GM19023 (cell line): Measurements from ENCODE around the gene RNPS1.
"Not testable (repeated sequence)": the region's sequence is repeated elsewhere in the genome, so short reads cannot be mapped to it uniquely, and the experiment has no call there.

ENCODE experiments used
- ATAC-seq: cut with Tn5 transposase; IDR thresholded peaks from one replicate; pipeline ENCODE4 v1.9.1; 2021; ENCODE audit warnings: mild to moderate bottlenecking, moderate library complexity; ENCODE audit not compliant: unreplicated experiment

The RNPS1 gene

GRCh38 chr16:2282866-2283555 lies 15.1 kb upstream of the RNPS1 start:
- no peak for ATAC-seq

GRCh38 chr16:2282262-2282661 lies 14.3 kb upstream of the RNPS1 start:
- ATAC-seq: no peak

- no peak for ATAC-seq
Measured at GRCh38 chr16:2280981-2281542, 13.1 kb upstream of the RNPS1 start.

GRCh38 chr16:2280461-2280860 lies 12.5 kb upstream of the RNPS1 start:
- no peak for ATAC-seq

- ATAC-seq: no peak
Measured at GRCh38 chr16:2278956-2279800, 11.3 kb upstream of the RNPS1 start.

GRCh38 chr16:2278272-2278608 lies 10.3 kb upstream of the RNPS1 start:
- ATAC-seq: no peak

GRCh38 chr16:2277466-2278271 lies 9.7 kb upstream of the RNPS1 start:
- ATAC-seq: no peak

DNA sequence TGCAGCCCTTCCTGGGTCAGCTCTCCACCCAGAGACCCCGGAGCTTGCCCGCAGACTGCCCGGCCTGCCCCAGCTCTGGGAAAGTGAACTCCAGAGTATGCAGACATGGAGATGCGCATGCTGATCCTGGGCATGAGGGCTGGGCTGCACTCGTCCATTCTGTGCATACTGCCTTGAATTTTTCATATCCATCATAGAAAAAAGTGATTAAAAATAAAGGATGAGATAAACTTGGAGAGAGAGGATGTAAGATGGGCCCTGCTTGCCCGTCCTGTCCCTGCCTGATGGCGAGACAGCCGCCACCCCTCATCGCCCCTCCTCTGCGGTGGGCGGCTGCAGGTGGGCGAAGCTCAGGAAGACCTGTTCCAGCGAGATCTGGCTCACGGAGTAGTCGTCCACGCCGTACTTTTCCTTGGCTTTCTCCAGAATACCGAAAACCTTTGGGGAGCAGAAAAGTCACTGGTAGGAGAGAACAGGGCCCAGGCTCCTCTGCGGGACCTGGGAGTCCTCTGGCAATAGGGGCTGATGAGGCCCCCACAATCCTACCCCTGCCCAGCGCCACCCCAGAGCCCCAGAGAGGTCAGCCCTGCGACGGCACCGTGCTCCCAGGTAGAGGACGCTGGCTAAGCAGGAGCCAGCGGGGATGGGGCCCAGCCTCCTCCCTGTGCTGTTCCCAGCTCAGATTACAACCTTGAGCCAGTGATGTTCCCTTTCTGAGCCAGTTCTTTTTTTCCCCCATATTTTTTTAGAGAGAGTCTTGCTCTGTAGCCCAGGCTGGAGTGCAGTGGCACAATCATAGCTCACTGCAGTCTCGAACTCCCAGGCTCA lies 8.7 kb upstream of the RNPS1 start:
- ATAC-seq: no peak

GRCh38 chr16:2275476-2276367 lies 7.8 kb upstream of the RNPS1 start:
- ATAC-seq: no peak

DNA sequence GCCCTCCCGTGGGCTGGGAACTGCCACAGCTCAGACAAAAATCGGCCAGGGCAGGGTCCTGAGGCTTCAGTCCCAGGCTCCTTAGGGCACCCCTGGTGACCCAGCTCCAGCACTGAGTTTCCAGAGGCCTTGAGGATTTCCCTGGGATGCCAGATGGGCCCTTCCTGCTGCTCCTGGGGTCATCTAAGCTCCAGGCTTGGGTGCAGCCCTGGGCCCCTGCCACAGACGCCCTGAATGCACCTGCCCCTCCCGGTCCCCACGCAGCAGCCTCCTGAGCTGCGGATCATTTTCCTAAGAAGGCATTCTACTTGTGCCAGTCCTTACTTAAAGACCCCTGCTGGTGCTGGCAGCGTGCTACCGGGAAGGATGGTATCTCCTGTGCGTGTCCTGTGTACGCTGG lies 6.0 kb upstream of the RNPS1 start:
- no peak for ATAC-seq

GRCh38 chr16:2273484-2273883 lies 5.6 kb upstream of the RNPS1 start:
- ATAC-seq: no peak

DNA sequence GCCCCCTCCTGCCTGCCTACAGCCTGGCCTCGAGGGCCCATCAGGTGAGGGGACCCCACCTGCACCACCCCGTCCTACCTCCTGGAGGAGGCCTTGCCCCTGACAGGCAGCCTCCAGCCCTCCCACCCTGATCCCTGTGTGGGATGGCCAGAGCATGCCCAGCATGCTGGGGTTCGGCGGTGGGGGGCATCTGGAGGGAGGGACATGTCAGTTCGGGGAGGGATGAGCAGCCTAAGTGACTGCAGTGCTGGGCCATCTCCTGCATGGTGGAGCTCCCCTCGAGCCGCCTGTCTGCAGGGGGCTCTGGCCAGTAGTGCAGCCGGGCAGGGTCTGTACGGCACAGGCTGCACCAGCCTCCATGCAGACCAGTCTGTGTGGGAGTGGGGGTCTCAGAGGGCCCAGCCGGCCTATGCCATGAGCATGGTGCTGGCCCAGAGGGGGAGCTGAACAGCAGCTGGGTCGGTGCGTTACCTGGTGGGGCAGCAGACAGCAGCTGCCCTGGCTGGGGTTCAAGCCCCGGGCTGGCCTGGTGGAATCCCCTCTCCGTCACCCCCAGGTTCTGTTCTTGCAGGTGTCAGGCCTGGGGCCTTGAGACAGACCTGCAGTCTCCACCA lies 4.0 kb upstream of the RNPS1 start:
- ATAC-seq: no peak

DNA sequence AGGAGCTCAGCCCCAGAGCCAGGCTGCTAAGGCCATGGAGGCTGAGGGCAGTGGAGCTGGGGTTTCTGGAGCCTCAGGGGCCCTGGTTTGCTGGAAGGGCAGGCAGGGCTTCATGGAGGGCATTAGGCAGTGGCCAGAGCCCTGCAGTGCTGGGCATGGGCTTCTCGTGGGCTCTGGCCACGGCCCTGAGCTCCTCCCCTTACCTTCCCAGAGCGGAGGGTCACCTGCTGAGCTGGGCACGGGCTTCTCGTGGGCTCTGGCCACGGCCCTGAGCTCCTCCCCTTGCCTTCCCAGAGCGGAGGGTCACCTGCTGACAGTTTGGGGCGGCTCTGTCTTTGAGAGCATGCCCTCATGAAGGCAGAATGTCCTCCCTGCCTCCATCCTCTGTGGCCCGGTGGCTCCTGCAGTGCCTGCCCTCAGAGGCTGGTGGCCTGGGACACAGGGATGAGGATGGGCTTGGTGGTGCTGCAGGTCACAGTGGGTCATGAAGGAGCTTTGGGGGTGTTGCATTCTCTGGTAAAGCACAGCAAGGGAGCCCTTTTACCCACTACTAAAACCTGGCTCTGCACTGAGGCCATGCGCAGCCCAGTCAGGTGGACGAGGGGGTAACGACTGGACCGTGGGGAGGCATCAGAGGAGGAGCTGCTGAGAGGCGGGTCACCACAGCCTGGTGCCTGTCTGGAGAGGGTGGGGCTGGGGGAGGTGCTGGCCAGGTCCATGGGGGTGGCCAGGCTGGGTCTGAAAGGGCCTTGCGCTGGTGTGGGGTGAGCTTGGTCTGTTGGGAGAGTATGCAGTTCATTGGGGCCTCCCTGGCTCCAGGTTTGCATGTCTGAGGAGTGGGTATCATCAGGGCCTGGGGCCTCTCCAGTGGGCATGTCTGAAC lies 2.9 kb upstream of the RNPS1 start:
- no peak for ATAC-seq

GRCh38 chr16:2270070-2270462 lies 2.1 kb upstream of the RNPS1 start:
- ATAC-seq: no peak

- ATAC-seq: peak; percentile 64
Measured at GRCh38 chr16:2267505-2267912, 417 bp downstream of the RNPS1 start.

DNA sequence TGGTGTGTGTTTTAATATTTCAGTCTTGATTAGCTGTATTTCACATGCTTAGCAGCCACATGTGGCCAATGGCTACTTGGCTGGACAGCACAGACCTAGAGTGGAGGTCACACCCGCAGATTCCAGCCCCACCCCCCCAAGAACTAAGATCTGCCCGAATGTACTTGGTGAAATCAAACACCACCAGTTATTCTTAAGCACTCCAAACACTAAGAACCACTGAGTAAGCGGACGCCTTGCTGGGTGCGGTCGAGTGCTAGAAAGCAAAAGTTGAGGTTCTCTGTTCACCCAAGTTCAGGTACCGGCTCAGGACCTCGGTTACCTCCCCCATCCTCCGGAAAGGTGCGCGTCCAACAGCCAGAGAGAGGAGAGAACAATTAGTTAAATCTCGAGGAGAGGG lies 1.0 kb downstream of the RNPS1 start:
- not testable (repeated sequence) for ATAC-seq

GRCh38 chr16:2263026-2263425 lies 4.9 kb downstream of the RNPS1 start:
- not testable (repeated sequence) for ATAC-seq

- no peak for ATAC-seq
Measured at GRCh38 chr16:2260250-2260649, 7.7 kb downstream of the RNPS1 start.
